Glutamatergic neuron (in vitro differentiated cells): ENCODE results near the gene AP5M1. TPM values are rescaled to one million over a fixed set of nuclear protein-coding genes. Genes with fewer than 3 reads are reported as not detected.
A peak's percentile ranks its signal among the peaks of the same experiment; 100 is the strongest.
"Not testable (repeated sequence)": the region's sequence is repeated elsewhere in the genome, so short reads cannot be mapped to it uniquely, and the experiment has no call there.

Experiments used
- DNase-seq: peaks from one replicate; pipeline ENCODE4 v3.0.0; 2022
- H3K27ac Mint-ChIP-seq: one replicate; pipeline ENCODE4 v1.8.0; 2020; ENCODE audit warnings: mild to moderate bottlenecking, mixed read lengths, inconsistent platforms; ENCODE audit not compliant: unreplicated experiment
- H3K27me3 Mint-ChIP-seq: one replicate; pipeline ENCODE4 v1.8.0; 2020; ENCODE audit warnings: mild to moderate bottlenecking, moderate library complexity, mixed read lengths, inconsistent platforms; ENCODE audit not compliant: unreplicated experiment
- H3K36me3 Mint-ChIP-seq: one replicate; pipeline ENCODE4 v1.8.0; 2020; ENCODE audit warnings: mild to moderate bottlenecking, mixed read lengths, inconsistent platforms; ENCODE audit not compliant: unreplicated experiment
- H3K4me1 Mint-ChIP-seq: one replicate; pipeline ENCODE4 v1.8.0; 2020; ENCODE audit warnings: mild to moderate bottlenecking, low read depth, mixed read lengths, inconsistent platforms; ENCODE audit not compliant: unreplicated experiment
- H3K4me3 Mint-ChIP-seq: one replicate; pipeline ENCODE4 v1.8.0; 2020; ENCODE audit warnings: mild to moderate bottlenecking, mixed read lengths, inconsistent platforms; ENCODE audit not compliant: unreplicated experiment
- H3K9me3 Mint-ChIP-seq: one replicate; pipeline ENCODE4 v1.8.0; 2020; ENCODE audit warnings: mild to moderate bottlenecking, moderate library complexity, mixed read lengths, inconsistent platforms; ENCODE audit not compliant: unreplicated experiment
- CTCF ChIP-seq: fragments of 200-600 bp; sonication (generic); IDR thresholded peaks from one replicate; pipeline ENCODE4 v1.5.0; 2021; ENCODE audit not compliant: partially characterized antibody, unreplicated experiment
- total RNA-seq: library from RNA; stranded (reverse); fragmentation: NEBNext Ultra II Directional; extraction: Animal tissue kit (Norgen Biotek cat#: 25700); gene quantifications from one replicate; pipeline ENCODE4 v1.2.1, GENCODE V29; 2021; ENCODE audit not compliant: unreplicated experiment

Gene AP5M1
- total RNA-seq, 1 donor from 2014 or later = 91.3 TPM

DNA sequence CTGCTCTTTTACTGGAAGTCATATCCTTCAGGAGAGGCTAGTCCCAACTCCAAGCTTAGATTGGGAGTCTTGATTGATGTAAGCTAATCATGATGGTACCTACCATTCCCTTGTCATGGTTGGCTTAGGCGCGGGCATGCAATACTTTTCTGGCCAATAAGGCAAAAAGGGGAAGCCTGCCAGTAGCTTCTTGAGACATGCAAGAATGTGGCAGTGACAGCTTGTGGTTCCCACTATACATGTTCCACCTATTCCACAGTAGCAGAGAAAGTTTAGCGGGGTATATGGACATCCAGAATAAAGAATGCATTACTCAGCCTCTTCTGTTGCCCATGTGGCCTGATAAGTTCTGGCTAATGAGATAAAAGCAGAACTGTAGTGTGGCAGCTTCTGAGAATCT is 55.0 kb downstream of the AP5M1 start:
- H3K36me3 Mint-ChIP-seq = peaks cover 8% of the 10 kb centered on the region
- no peaks in the 10 kb centered on the region for H3K27me3 Mint-ChIP-seq
- no peak for TF ChIP-seq CTCF
- no peak for DNase-seq
- no peaks in the 10 kb centered on the region for H3K9me3 Mint-ChIP-seq
- H3K4me3 Mint-ChIP-seq = no peak overlapping the region
- H3K4me1 Mint-ChIP-seq = no peaks in the 10 kb centered on the region
- no peak overlapping the region for H3K27ac Mint-ChIP-seq

DNA sequence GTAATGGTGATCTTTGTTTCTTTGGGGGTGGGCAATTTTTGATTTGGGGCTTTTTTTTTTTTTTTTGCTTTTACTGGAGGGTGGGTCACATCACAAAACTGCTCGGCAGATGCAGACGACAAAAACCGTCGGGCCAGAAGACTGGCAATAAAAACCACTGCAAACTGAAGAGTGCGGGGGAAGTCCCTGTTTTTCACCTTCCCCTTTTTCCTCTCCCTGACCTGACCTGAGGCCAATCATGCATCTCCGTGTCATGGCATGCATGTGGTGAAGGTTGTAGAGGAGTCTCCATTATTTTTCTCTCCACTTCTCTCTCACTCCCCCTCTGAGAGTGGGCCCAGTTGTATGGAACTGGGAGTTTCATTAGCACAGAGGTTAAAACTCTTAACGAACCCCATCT is 57.5 kb downstream of the AP5M1 start:
- DNase-seq = no peak
- Mint-ChIP-seq H3K4me1 (no peaks in the 10 kb centered on the region), H3K4me3 (no peak overlapping the region), H3K27ac (no peak overlapping the region), H3K27me3 (no peaks in the 10 kb centered on the region), H3K9me3 (no peaks in the 10 kb centered on the region), H3K36me3 (peaks cover 10% of the 10 kb centered on the region)
- no peak for TF ChIP-seq CTCF

- Mint-ChIP-seq H3K27me3 (no peaks in the 10 kb centered on the region), H3K27ac (no peak overlapping the region), H3K4me3 (no peak overlapping the region), H3K4me1 (no peaks in the 10 kb centered on the region), H3K9me3 (peaks cover 9% of the 10 kb centered on the region), H3K36me3 (peaks cover 20% of the 10 kb centered on the region)
- no peak for DNase-seq
- TF ChIP-seq CTCF = no peak
Observed at GRCh38 chr14:57329833-57330232, 61.1 kb downstream of the AP5M1 start.

DNA sequence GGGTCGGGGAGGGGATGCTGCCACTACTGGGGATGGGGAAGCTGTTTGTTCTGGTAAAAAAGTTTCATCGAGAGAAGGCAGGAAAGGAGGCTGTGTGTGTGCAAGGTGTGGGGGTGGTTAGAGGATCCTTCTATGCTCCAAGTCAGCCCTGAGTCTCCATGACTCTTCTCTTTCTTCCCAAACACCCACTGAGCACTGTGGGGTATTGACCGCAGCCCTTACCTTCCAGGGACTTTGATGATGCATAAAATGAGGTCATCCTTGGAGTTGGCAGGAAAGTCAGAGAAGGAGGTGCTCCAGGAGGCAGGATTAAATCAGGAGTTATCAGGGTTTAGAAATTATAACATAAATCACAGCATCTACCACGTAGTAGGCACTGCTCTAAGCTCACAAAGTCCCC is 63.7 kb downstream of the AP5M1 start:
- H3K27ac Mint-ChIP-seq, H3K27me3 Mint-ChIP-seq, H3K4me3 Mint-ChIP-seq, H3K4me1 Mint-ChIP-seq, DNase-seq: not testable (repeated sequence)
- Mint-ChIP-seq H3K9me3 (peaks cover 15% of the 10 kb centered on the region), H3K36me3 (peaks cover 35% of the 10 kb centered on the region)

DNA sequence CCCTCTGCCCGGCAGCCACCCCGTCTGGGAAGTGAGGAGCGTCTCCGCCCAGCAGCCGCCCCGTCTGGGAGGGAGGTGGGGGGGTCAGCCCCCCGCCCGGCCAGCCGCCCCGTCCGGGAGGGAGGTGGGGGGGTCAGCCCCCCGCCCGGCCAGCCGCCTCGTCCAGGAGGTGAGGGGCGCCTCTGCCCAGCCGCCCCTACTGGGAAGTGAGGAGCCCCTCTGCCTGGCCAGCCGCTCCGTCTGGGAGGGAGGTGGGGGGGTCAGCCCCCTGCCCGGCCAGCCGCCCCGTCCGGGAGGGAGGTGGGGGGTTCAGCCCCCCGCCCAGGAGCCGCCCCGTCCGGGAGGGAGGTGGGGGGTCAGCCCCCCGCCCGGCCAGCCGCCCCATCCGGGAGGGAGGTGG is 65.0 kb downstream of the AP5M1 start:
- H3K27me3 Mint-ChIP-seq, H3K4me1 Mint-ChIP-seq, H3K27ac Mint-ChIP-seq, H3K4me3 Mint-ChIP-seq: not testable (repeated sequence)
- peaks cover 15% of the 10 kb centered on the region for H3K9me3 Mint-ChIP-seq
- H3K36me3 Mint-ChIP-seq = peaks cover 31% of the 10 kb centered on the region
- DNase-seq = peak; percentile 17

DNA sequence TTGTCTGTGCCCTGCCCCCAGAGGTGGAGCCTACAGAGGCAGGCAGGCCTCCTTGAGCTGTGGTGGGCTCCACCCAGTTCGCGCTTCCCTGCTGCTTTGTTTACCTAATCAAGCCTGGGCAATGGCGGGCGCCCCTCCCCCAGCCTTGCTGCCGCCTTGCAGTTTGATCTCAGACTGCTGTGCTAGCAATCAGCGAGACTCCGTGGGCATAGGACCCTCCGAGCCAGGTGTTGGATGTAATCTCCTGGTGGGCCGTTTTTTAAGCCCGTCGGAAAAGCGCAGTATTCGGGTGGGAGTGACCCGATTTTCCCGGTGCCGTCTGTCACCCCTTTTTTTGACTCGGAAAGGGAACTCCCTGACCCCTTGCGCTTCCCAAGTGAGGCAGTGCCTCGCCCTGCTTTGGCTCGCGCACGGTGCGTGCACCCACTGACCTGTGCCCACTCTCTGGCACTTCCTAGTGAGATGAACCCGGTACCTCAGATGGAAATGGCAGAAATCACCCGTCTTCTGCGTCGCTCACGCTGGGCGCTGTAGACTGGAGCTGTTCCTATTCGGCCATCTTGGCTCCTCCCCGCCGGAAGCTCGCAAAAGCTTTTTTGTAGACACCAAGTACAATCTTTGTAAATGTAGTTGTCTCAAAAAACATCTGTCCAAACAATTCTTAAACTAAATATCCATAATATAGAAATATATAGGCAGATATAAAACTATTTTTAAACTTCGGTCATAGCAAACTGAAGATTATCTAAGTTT is 75.0 kb downstream of the AP5M1 start:
- peaks cover 17% of the 10 kb centered on the region for H3K4me1 Mint-ChIP-seq
- H3K9me3 Mint-ChIP-seq, DNase-seq, H3K27me3 Mint-ChIP-seq, H3K4me3 Mint-ChIP-seq, H3K36me3 Mint-ChIP-seq: not testable (repeated sequence)
- peak overlapping the region; percentile 66 for H3K27ac Mint-ChIP-seq
